WTC11 (cell line): ENCODE data around the gene ICE2. TPM values are rescaled to one million over a fixed set of nuclear protein-coding genes. Genes with fewer than 3 reads are reported as not detected.

Source experiments
- ATAC-seq: fragments of 200-7000 bp; cut with Tn5 transposase; 2 replicates; pipeline ENCODE4 v1.10.0; 2021; ENCODE audit warnings: mild to moderate bottlenecking, moderate library complexity
- CTCF ChIA-PET: fragments of 300-600 bp; sonication (Branson Sonifier 250); formaldehyde crosslinking; loops from one replicate; lab custom pipeline; 2021; ENCODE audit warnings: antibody characterized with exemption; lab: Charles Lee
- POLR2A ChIA-PET: fragments of 350-600 bp; sonication (Branson Sonifier 250); formaldehyde crosslinking; loops from one replicate; lab custom pipeline; 2021; ENCODE audit warnings: antibody characterized with exemption; lab: Charles Lee
- DNase-seq: peaks from one replicate; pipeline ENCODE4 v3.0.0; 2021; ENCODE audit warnings: low spot score
- H3K27ac Mint-ChIP-seq: 2 replicates; pipeline ENCODE4 v1.8.0; 2021; ENCODE audit warnings: mixed read lengths
- H3K27me3 Mint-ChIP-seq: 2 replicates; pipeline ENCODE4 v1.8.0; 2021; ENCODE audit warnings: low read depth, mild to moderate bottlenecking, moderate library complexity, mixed read lengths
- H3K36me3 Mint-ChIP-seq: 2 replicates; pipeline ENCODE4 v1.8.0; 2021; ENCODE audit warnings: mixed read lengths
- H3K4me1 Mint-ChIP-seq: 2 replicates; pipeline ENCODE4 v1.8.0; 2022; ENCODE audit warnings: mixed read lengths
- H3K4me3 Mint-ChIP-seq: 2 replicates; pipeline ENCODE4 v1.8.0; 2021; ENCODE audit warnings: mild to moderate bottlenecking, moderate library complexity, mixed read lengths
- H3K9me3 Mint-ChIP-seq: 2 replicates; pipeline ENCODE4 v1.8.0; 2021; ENCODE audit warnings: mixed read lengths
- AFF4 ChIP-seq: sonication (generic); formaldehyde crosslinking; IDR thresholded peaks from 2 replicates; pipeline ENCODE4 v1.8.1; 2023; ENCODE audit warnings: mild to moderate bottlenecking, missing genetic modification reagents, borderline replicate concordance
- ATF1 ChIP-seq: sonication (generic); formaldehyde crosslinking; IDR thresholded peaks from 2 replicates; pipeline ENCODE4 v1.8.1; 2023; ENCODE audit warnings: mild to moderate bottlenecking, moderate library complexity, missing genetic modification reagents
- ESRRA ChIP-seq: sonication (generic); formaldehyde crosslinking; IDR thresholded peaks from 2 replicates; pipeline ENCODE4 v1.8.1; 2022; ENCODE audit warnings: mild to moderate bottlenecking, missing genetic modification reagents, borderline replicate concordance
- ETV6 ChIP-seq: sonication (generic); formaldehyde crosslinking; IDR thresholded peaks from 2 replicates; pipeline ENCODE4 v1.8.1; 2022; ENCODE audit warnings: mild to moderate bottlenecking, missing genetic modification reagents
- FOXP1 ChIP-seq: sonication (generic); formaldehyde crosslinking; IDR thresholded peaks from 2 replicates; pipeline ENCODE4 v1.8.0; 2022; ENCODE audit warnings: missing genetic modification reagents, mild to moderate bottlenecking, moderate library complexity, borderline replicate concordance
- GABPB1 ChIP-seq: sonication (generic); formaldehyde crosslinking; IDR thresholded peaks from 2 replicates; pipeline ENCODE4 v1.8.1; 2023; ENCODE audit warnings: mild to moderate bottlenecking, missing genetic modification reagents
- GRHL2 ChIP-seq: fragments of 250-450 bp; sonication (Bioruptor Pico); IDR thresholded peaks from 2 replicates; pipeline ENCODE4 v1.8.0; 2022; ENCODE audit warnings: mild to moderate bottlenecking, moderate library complexity; ENCODE audit not compliant: insufficient replicate concordance, severe bottlenecking
- IRF1 ChIP-seq: sonication (generic); formaldehyde crosslinking; IDR thresholded peaks from 2 replicates; pipeline ENCODE4 v1.8.0; 2023; ENCODE audit warnings: missing genetic modification reagents
- JUN ChIP-seq: sonication (generic); formaldehyde crosslinking; IDR thresholded peaks from 2 replicates; pipeline ENCODE4 v1.8.0; 2023; ENCODE audit warnings: mild to moderate bottlenecking, missing genetic modification reagents
- MXD4 ChIP-seq: fragments of 250-450 bp; sonication (Bioruptor Pico); IDR thresholded peaks from 2 replicates; pipeline ENCODE4 v1.8.0; 2021; ENCODE audit warnings: mild to moderate bottlenecking, moderate library complexity, borderline replicate concordance
- PRRX2 ChIP-seq: fragments of 250-450 bp; sonication (Bioruptor Pico); IDR thresholded peaks from 2 replicates; pipeline ENCODE4 v1.8.0; 2021; ENCODE audit warnings: mild to moderate bottlenecking
- SMAD3 ChIP-seq: sonication (generic); formaldehyde crosslinking; IDR thresholded peaks from 2 replicates; pipeline ENCODE4 v1.8.0; 2022; ENCODE audit warnings: missing genetic modification reagents, mild to moderate bottlenecking, borderline replicate concordance
- STAT6 ChIP-seq: sonication (generic); formaldehyde crosslinking; conservative IDR thresholded peaks from 2 replicates; pipeline ENCODE4 v1.8.1; 2023; ENCODE audit warnings: mild to moderate bottlenecking, low read depth, missing genetic modification reagents, moderate library complexity
- USF1 ChIP-seq: sonication (generic); formaldehyde crosslinking; IDR thresholded peaks from 2 replicates; pipeline ENCODE4 v1.8.0; 2022; ENCODE audit warnings: mild to moderate bottlenecking, missing genetic modification reagents
- ZNF219 ChIP-seq: sonication (generic); formaldehyde crosslinking; IDR thresholded peaks from 2 replicates; pipeline ENCODE4 v1.8.0; 2023; ENCODE audit warnings: missing genetic modification reagents, mild to moderate bottlenecking, borderline replicate concordance
- ZNF396 ChIP-seq: fragments of 250-450 bp; sonication (Bioruptor Pico); IDR thresholded peaks from 2 replicates; pipeline ENCODE4 v1.8.0; 2021; ENCODE audit warnings: mild to moderate bottlenecking, moderate library complexity, borderline replicate concordance
- total RNA-seq: library from RNA; stranded (reverse); gene quantifications from 3 replicates; pipeline ENCODE4 v1.2.3, GENCODE V29; 2021
- TF ChIP-seq, protein P1 (sequence below): sonication (generic); formaldehyde crosslinking; IDR thresholded peaks from 2 replicates; pipeline ENCODE4 v1.8.1; 2022; ENCODE audit warnings: missing genetic modification reagents, borderline replicate concordance
- TF ChIP-seq, protein P2 (sequence below): sonication (generic); formaldehyde crosslinking; IDR thresholded peaks from 2 replicates; pipeline ENCODE4 v1.8.1; 2023; ENCODE audit warnings: mild to moderate bottlenecking, missing genetic modification reagents

The ICE2 gene
- total RNA-seq, 1 experiment from 2014 or later, result 76.9 TPM

GRCh38 chr15:60513676-60514075 lies 34.7 kb upstream of the ICE2 start:
- CTCF ChIA-PET, result interaction anchor here (0.6 kb wide), 1 partner anchor 151 kb away, joined by 4 read pairs; no protein-coding TSS in a partner anchor
- Mint-ChIP-seq H3K36me3 (no peaks in the 10 kb centered on the region; the same call in 1 of the 2 replicates), H3K4me3 (no peak overlapping the region), H3K27ac (no peak overlapping the region), H3K4me1 (peaks cover 2% of the 10 kb centered on the region), H3K27me3 (no peaks in the 10 kb centered on the region), H3K9me3 (no peaks in the 10 kb centered on the region)
- POLR2A ChIA-PET, result no interaction called here
- TF ChIP-seq JUN (CRISPR knock-in tag) (no peak), IRF1 (CRISPR knock-in tag) (no peak), ESRRA (CRISPR knock-in tag) (no peak), USF1 (CRISPR knock-in tag) (no peak), ZNF219 (CRISPR knock-in tag) (no peak), STAT6 (CRISPR knock-in tag) (no peak), ATF1 (CRISPR knock-in tag) (no peak), ETV6 (CRISPR knock-in tag) (no peak), AFF4 (CRISPR knock-in tag) (no peak), FOXP1 (CRISPR knock-in tag) (no peak), PRRX2 (no peak), SMAD3 (CRISPR knock-in tag) (no peak), ZNF396 (CRISPR knock-in tag) (no peak), MXD4 (CRISPR knock-in tag) (no peak), GRHL2 (CRISPR knock-in tag) (no peak), GABPB1 (no peak)
- TF ChIP-seq, protein P1, sequence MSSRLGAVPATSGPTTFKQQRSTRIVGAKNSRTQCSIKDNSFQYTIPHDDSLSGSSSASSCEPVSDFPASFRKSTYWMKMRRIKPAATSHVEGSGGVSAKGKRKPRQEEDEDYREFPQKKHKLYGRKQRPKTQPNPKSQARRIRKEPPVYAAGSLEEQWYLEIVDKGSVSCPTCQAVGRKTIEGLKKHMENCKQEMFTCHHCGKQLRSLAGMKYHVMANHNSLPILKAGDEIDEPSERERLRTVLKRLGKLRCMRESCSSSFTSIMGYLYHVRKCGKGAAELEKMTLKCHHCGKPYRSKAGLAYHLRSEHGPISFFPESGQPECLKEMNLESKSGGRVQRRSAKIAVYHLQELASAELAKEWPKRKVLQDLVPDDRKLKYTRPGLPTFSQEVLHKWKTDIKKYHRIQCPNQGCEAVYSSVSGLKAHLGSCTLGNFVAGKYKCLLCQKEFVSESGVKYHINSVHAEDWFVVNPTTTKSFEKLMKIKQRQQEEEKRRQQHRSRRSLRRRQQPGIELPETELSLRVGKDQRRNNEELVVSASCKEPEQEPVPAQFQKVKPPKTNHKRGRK, result no peak
- TF ChIP-seq, protein P2, sequence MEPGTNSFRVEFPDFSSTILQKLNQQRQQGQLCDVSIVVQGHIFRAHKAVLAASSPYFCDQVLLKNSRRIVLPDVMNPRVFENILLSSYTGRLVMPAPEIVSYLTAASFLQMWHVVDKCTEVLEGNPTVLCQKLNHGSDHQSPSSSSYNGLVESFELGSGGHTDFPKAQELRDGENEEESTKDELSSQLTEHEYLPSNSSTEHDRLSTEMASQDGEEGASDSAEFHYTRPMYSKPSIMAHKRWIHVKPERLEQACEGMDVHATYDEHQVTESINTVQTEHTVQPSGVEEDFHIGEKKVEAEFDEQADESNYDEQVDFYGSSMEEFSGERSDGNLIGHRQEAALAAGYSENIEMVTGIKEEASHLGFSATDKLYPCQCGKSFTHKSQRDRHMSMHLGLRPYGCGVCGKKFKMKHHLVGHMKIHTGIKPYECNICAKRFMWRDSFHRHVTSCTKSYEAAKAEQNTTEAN (CRISPR knock-in tag), result no peak
- DNase-seq (no peak), ATAC-seq (no peak)
